GM19324 (cell line): ENCODE data around the gene EGF.
"Not testable (repeated sequence)": the region's sequence is repeated elsewhere in the genome, so short reads cannot be mapped to it uniquely, and the experiment has no call there.

Experiments used
- ATAC-seq: cut with Tn5 transposase; IDR thresholded peaks from one replicate; pipeline ENCODE4 v1.9.1; 2021; ENCODE audit warnings: mild to moderate bottlenecking, moderate library complexity; ENCODE audit not compliant: unreplicated experiment, low FRiP score

The EGF gene

DNA sequence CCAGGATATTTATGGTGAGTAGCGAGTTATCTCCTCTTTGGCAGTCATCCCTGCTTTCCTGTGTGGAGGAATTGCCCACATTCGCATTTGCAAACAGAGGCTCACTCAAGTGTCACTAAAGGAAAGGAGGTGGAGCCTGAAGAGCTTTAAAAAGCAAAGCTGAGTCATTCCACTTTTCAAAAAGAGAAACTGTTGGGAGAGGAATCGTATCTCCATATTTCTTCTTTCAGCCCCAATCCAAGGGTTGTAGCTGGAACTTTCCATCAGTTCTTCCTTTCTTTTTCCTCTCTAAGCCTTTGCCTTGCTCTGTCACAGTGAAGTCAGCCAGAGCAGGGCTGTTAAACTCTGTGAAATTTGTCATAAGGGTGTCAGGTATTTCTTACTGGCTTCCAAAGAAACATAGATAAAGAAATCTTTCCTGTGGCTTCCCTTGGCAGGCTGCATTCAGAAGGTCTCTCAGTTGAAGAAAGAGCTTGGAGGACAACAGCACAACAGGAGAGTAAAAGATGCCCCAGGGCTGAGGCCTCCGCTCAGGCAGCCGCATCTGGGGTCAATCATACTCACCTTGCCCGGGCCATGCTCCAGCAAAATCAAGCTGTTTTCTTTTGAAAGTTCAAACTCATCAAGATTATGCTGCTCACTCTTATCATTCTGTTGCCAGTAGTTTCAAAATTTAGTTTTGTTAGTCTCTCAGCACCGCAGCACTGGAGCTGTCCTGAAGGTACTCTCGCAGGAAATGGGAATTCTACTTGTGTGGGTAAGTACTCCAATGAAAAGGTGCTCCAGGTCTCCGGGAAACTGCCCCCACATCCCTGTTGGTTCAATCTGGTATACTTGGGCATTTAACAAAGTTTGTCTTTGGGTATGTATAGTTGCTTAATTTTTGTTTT is at the start of gene EGF:
EGF (plus strand) TSS at position 178 of the 890 bp plus-strand sequence; CDS start at position 631, 453 bp downstream.
- ATAC-seq: no peak

DNA sequence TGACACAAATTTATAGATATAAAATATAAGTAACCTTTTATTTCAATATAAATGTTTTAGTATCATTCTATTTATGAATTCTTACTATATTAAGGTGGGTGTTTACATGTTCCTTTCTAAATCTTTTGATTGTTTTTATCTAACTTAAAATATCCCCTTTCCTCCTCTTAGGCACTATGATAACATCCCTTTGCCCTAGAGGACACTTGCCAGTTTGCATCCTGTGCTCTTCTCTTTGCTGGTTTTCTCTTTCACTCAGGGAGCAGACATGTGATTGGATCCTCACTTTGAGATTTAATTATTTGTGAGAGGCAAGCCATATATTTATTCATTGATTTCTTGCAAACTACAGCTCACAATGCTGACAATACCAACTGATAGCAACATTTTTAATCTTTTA is 48.5 kb upstream of the EGF start:
- no peak for ATAC-seq

DNA sequence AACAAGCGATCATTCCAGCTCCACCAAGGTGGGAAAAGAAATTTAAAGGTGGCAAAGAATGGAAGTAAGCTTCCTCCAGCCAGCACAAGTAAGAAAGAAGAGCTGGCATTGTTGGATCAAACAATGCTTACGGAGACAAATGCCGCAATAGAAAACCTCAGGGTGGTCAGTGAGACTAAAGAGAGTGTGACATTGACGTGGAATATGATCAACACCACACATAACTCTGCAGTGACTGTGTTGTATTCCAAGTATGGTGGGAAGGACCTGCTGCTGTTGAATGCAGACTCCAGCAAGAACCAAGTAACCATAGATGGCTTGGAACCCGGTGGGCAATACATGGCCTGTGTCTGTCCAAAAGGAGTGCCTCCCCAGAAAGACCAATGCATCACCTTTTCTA is 42.6 kb upstream of the EGF start:
- ATAC-seq: no peak

- ATAC-seq: no peak
Observed at GRCh38 chr4:109872065-109872464, 40.6 kb upstream of the EGF start.

DNA sequence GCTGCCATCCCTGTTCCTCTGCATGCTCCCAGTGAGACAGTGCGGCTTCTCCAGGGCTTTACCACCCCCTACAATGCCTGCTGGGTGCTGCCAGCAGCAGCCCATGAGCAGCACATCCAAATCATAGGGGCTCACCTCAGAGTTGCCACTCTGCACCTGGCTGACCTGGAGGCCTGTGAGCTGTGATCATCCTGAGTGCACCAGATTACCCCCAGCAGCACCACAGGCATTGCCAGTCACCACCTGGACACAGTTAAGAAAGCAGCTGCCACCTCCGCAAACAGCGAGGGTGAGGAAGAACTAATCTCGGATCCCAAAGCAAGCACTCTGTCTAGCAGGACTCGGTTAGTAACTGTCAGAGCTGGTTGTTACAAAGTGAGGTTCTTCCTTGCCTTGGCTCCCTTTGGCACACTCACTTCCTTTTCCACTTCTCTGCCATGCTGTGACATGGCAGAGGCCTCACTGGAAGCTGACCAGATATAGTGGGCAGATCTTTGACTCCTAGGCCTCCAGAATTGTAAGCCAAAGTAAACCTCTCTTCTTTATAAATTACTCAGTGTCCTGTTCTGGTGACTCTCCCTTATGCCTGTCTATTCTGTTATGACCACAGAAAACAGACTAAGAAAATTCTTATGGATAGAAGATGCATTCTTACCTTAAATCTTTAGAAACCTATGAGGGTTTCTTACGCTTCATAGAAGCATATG is 39.6 kb upstream of the EGF start:
- ATAC-seq: no peak

DNA sequence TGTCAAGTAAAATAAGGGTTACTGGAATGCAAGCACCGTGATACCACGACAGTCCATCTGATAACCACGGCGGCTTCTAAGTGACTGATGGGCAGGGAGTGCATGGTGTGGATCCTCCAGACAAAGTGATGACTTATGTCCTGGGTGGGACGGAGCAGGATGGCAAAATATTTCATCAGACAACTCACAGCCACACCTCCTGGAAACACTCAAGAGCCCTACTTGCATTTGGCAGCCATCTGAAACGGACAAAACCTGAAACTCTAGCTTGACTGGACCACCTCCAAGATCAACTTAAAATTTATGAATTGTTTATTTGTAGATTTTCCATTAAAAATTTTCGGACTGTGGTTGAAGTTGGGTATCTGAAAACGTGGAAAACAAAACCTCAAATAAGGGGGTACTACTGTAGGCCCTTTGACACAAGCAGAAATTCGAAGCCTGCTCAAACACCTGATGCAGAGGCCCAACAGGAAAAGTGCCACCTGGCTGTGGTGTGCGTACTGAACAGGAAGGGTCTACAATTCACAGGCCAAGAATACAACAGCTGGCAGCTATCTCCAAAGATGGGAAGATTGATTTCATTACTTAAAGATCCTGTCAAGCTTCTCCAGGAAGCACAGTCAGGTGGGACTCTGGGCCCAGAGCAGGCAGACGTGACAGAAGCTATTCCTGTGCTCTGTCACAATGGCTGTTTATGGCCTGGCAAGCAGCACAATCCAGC is 38.7 kb upstream of the EGF start:
- no peak for ATAC-seq

DNA sequence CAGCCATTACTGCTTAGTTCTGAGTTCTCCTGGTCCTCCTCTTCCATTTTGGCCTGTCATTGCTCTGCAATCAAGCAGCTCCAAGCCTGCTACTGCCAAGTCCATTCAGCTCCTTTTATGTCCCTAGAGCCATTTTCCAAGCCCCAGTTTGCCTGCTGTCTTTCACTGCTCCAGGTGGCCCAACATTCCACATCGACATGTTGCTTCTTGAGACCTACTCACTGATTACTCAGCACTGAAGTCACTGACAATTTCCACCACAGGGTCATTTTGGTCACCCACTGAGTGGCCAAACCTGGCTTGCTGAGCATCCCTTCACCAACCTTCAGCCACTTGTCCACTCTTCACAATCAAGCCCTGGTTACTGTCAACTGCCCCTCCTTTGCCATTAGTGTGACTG is 37.6 kb upstream of the EGF start:
- ATAC-seq: no peak

DNA sequence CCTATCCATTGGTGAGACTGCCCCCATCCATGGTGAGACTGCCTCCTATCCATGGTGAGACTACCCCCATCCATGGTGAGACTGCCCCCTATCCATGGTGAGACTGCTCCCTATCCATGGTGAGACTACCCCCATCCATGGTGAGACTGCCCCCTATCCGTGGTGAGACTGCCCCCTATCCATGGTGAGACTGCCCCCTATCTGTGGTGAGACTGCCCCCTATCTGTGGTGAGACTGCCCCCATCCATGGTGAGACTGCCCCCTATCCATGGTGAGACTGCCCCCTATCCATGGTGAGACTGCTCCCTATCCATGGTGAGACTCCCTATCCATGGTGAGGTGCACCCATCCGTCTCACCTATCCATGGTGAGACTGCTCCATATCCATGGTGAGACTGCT is 37.1 kb upstream of the EGF start:
- ATAC-seq: not testable (repeated sequence)

DNA sequence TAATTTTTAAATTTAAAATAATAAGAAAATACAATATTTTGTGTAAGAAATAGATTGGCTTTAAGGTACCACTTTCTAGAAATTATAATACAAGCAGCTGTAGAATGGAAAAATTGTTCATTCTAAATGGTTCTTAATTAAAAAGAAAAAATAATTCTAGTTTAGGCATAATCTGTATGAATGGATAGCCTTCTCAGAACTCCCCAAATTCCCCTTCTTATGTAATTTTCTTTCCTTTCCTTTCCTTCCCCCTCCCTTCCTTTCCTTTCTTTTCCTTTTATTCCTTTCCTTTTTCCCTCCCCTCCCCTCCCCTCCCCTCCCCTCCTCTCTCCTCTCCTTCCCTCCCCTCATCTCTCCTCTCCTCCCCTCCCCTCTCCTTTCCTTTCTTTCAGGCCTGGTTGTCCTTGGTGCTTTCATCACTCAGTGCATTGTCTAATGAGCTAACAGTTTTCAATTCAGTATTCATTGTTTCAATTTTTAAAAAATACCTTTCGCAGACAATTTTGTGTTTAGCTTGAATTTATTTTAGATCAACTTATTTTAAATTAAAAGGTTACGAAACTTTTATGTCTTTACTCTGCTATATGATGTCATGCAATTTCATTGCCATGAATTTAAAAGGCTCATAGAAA is 35.9 kb upstream of the EGF start:
- no peak for ATAC-seq

- no peak for ATAC-seq
Observed at GRCh38 chr4:109877400-109877799, 35.3 kb upstream of the EGF start.

DNA sequence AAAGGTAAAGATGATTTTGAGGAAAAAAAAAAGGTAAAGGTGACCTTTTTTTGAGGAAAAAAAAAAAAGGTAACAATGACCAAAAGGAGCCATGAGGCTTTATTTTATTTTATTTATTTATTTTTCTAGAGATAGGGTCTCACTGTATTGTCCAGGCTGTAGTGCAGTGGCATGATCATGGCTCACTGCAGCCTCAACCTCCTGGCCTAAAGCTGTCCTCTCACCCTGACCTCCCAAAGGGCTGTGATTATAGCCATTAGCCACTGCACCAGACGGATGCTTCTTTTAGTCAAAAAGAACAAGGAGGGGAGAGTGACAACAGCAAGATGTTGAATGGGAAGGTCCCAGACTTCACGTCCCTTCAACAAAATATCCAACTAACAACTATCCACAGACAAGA is 34.3 kb upstream of the EGF start:
- no peak for ATAC-seq

- no peak for ATAC-seq
Observed at GRCh38 chr4:109879081-109879480, 33.6 kb upstream of the EGF start.

DNA sequence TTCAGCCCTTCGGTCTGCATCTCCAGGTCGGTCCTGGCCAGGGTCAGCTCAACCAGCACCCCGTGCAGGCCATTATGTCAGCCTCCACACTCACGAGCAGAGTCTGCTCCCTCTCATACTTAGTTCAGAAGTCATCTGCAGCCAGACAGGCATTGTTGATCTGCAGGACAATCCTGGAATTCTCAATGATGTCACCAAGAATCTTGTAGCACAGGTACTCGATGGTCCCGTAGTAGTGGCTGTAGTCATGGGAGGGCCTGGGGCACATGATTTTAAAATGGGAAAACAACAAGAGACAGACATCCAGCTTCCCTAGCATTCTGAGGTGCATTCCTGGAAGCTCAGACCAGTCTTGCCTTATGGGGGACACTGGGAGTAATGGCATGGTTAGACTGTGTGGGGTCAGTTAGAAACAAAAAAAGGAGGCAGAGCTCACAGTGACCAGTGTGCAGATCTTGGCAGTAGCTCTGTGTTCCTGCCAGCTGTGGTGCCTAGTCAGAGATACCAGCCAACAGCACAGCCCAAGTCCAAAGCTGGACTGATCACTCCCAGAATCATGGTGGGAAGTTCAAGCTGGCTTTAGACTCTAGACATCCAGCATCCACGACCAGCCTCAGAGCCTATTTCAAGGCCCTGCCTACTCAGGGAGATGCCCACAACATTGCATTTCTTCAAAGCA is 32.9 kb upstream of the EGF start:
- no peak for ATAC-seq

DNA sequence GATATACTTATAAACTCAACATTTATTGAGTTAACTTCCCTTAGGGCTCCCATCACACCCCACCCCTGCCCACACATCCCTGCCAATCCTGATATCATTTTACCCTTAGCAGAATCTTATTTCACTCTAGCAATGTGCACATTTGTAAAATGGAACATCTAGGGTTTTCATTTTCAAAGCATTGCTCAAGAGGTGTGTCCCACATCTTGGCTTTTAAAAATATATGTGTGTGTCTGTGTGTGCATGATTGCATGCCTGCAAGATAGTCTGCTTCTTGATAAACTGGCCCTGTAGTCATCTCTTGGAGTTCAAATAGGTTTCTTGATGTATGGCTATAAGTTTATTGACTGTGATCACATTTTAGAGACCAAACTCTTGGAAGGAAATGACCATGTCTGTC is 26.4 kb upstream of the EGF start:
- no peak for ATAC-seq

DNA sequence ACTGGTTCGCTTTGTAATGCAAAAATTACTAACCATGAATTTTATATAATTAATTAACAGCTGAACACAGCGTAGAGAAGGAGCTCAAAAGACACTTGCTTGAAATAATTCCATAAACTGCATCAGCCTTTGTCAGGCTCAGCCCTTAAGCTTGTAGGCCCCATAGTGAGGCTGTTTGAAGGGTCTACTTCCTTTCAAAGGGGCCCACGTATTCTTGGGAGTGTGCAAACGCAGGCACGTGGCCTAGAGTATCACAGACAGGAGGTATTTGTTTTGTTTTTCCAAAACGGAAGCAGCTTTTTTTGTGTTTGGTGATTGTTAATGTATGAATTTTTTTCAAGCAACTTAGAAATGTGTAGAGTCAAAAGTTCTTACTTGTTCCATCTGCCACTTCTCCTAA is 25.6 kb upstream of the EGF start:
- no peak for ATAC-seq

- no peak for ATAC-seq
Observed at GRCh38 chr4:109890076-109890475, 22.6 kb upstream of the EGF start.

- ATAC-seq: no peak
Observed at GRCh38 chr4:109902559-109903251, 10.0 kb upstream of the EGF start.

DNA sequence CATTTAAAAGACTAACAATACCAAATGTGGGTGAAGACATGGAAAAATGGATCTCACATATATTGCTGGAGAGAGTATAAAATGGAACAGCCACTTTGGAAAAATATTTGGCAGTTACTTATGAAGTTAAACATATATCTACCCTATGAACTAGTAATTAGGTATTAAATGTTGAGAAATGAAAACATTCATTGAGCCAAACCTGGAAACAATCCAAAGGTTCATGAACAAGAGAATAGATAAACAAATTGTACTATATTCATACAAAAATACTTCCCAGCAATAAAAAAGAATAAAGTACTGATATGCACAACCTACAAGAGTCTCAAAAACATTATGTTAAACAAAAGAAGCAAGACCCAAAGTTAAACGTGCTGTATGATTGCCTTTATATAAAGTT is 4.0 kb upstream of the EGF start:
- ATAC-seq: no peak

- no peak for ATAC-seq
Observed at GRCh38 chr4:109910256-109910655, 2.4 kb upstream of the EGF start.
